Left lung (tissue), 10 donors: ENCODE data around the gene FHOD3. TPM values are rescaled to one million over a fixed set of nuclear protein-coding genes. Genes with fewer than 3 reads are reported as not detected.
A peak's percentile ranks its signal among the peaks of the same experiment; 100 is the strongest.

ENCODE experiments used
- ATAC-seq: fragments of 200-7000 bp; cut with Tn5 transposase; one replicate; pipeline ENCODE4 v1.9.1; 2020; ENCODE audit warnings: moderate library complexity
- DNase-seq, 4 donors: peaks; one replicate each; pipeline ENCODE4 v3.0.0-alpha.2; 2013 to 2020
- H3K27ac ChIP-seq, 2 donors: fragments of 200-600 bp; sonication (generic) in 1 of 2; one replicate each; pipeline versions ENCODE4 v1.5.0 to v1.8.0; 2020 to 2021
- H3K27me3 ChIP-seq, 2 donors: fragments of 200-600 bp; sonication (generic) in 1 of 2; one replicate each; pipeline versions ENCODE4 v1.5.0 to v1.8.0; 2020 to 2021
- H3K36me3 ChIP-seq, 2 donors: fragments of 200-600 bp; sonication (generic) in 1 of 2; one replicate each; pipeline versions ENCODE4 v1.5.0 to v1.8.0; 2020 to 2021
- H3K4me1 ChIP-seq, 2 donors: fragments of 200-600 bp; one replicate each; pipeline ENCODE4 v1.8.0; 2021
- H3K4me3 ChIP-seq, 2 donors: fragments of 200-600 bp; sonication (generic) in 1 of 2; one replicate each; pipeline versions ENCODE4 v1.5.0 to v1.8.0; 2020 to 2021; ENCODE audit warnings: mild to moderate bottlenecking in 1 of 2
- H3K9me3 ChIP-seq, 2 donors: fragments of 200-600 bp; sonication (generic) in 1 of 2; one replicate each; pipeline versions ENCODE4 v1.5.0 to v1.8.0; 2020 to 2021
- CTCF ChIP-seq, 2 donors: fragments of 200-600 bp; sonication (generic) in 1 of 2; IDR thresholded peaks; one replicate each; pipeline versions ENCODE4 v1.5.0 to v1.8.0; 2021; ENCODE audit warnings: antibody characterized with exemption in 2 of 2
- intact Hi-C, 2 donors: fragments of 100-400 bp; cut with DNase I; formaldehyde crosslinking; loops; one replicate each; pipeline versions ENCODE4 v1.11.2 to v1.14.2; 2022
- polyA plus RNA-seq, 6 donors: library from polyadenylated mRNA; unstranded; fragments of 120-200 nt; gene quantifications; one replicate each; pipeline ENCODE4 v1.2.1, GENCODE V29; 2013; ENCODE audit not compliant: insufficient read length in 6 of 6
- total RNA-seq, 2 donors: library from RNA; stranded (reverse); fragmentation: NEBNext Ultra II Directional; extraction: Animal tissue kit (Norgen Biotek cat#: 25700); gene quantifications; one replicate each; pipeline ENCODE4 v1.2.1, GENCODE V29; 2021
- donor health status: DM: no; HTN: yes; CAD: no.
- donor health status: DM: no; HTN: no; CAD: no.

The FHOD3 gene
- total and polyA plus RNA-seq, 8 donors = 0.55 to 2.9 (median 1.5) TPM

- Histone ChIP-seq H3K4me3 (no peak overlapping the region), H3K27ac (no peak overlapping the region), H3K27me3 (no peaks in the 10 kb centered on the region), H3K9me3 (no peaks in the 10 kb centered on the region), H3K4me1 (no peaks in the 10 kb centered on the region), H3K36me3 (no peaks in the 10 kb centered on the region)
- no peak for ATAC-seq
- no peak for DNase-seq
- intact Hi-C loops = no loop called here
- no peak for TF ChIP-seq CTCF (IDR thresholded peaks at IDR 0.05)
These were observed 138.9 kb downstream of the FHOD3 start for GRCh38 chr18:36436387-36436786.

DNA sequence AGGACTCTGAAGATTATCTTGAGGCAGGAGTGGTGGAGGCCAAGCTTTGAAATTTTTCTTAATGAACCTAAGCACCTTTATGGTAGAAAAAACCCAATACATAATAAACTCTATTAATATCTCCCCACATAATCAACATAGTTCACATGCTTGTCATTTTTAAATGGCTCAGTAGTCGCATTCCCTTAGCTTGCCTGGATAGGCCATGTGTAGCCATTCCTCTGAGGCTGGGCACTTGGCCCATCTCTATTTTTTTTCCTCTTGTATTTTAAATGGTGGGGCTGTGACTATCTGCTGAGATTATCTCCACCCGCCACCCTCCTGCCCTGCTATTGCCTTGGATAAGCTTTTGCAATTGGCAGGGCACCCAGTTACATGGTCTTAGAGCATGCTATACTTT lies 143.1 kb downstream of the FHOD3 start:
- intact Hi-C loops = no loop called here
- no peak overlapping the region for H3K27ac ChIP-seq
- no peaks in the 10 kb centered on the region for H3K36me3 ChIP-seq

DNA sequence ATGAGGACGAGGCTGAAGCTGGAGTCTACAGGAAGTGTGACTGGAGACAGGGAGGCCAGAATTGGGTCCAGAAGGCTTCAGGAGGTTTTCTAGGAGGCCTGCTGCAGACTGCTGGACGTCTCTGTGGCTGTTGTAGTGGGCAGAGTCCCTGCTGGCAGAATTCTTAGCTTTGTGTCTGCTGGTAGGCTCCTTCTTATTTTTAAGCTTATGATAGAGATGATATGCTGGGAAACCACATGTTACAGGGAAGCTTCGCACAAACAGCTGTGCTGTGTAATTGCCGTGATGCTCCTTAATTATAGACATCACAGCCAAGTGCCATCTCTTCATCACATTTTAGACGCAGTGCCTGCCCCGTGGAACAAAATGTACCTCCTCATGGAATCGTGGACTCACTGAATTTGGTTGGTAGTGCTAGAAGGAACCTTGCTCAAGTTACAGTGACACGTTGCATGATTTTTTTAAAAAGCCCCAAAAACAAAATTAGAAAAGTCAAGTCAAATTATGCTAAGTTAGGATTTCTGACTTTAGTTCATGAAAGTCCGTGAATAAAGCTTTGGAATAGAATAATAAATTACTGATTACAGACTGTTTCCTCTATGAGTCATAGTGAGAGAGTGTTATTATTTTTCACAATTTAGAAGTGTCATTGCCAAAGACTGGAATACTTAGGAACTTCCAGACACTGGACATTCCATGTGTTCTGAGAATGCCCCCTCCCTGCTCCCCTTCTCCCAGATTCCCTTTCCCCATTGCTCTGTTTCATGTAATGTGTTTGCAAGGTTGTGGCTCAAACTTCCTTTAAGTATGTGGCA lies 144.1 kb downstream of the FHOD3 start:
- TF ChIP-seq CTCF (IDR thresholded peaks at IDR 0.05) = no peak
- Histone ChIP-seq H3K36me3 (no peaks in the 10 kb centered on the region), H3K27me3 (no peaks in the 10 kb centered on the region), H3K4me3 (no peak overlapping the region), H3K9me3 (no peaks in the 10 kb centered on the region), H3K4me1 (no peaks in the 10 kb centered on the region), H3K27ac (peak overlapping the region in 1 of 2 donors; percentile 69)
- ATAC-seq = peak; percentile 71
- DNase-seq = no peak
- intact Hi-C loops = no loop called here

More for the DNA sequence above, 143.1 kb downstream of the FHOD3 start:
- no peaks in the 10 kb centered on the region for H3K4me1 ChIP-seq
- no peaks in the 10 kb centered on the region for H3K27me3 ChIP-seq
- DNase-seq (no peak), ATAC-seq (no peak)
- no peak for TF ChIP-seq CTCF (IDR thresholded peaks at IDR 0.05)
- no peaks in the 10 kb centered on the region for H3K9me3 ChIP-seq
- no peak overlapping the region for H3K4me3 ChIP-seq

- no peaks in the 10 kb centered on the region for H3K36me3 ChIP-seq
- intact Hi-C loops = no loop called here
- no peak overlapping the region for H3K4me3 ChIP-seq
- no peak overlapping the region for H3K27ac ChIP-seq
- TF ChIP-seq CTCF (IDR thresholded peaks at IDR 0.05) = no peak
- no peaks in the 10 kb centered on the region for H3K9me3 ChIP-seq
- no peak for DNase-seq
- no peaks in the 10 kb centered on the region for H3K27me3 ChIP-seq
- no peaks in the 10 kb centered on the region for H3K4me1 ChIP-seq
- ATAC-seq = no peak
These were observed 145.2 kb downstream of the FHOD3 start for GRCh38 chr18:36442717-36443116.

DNA sequence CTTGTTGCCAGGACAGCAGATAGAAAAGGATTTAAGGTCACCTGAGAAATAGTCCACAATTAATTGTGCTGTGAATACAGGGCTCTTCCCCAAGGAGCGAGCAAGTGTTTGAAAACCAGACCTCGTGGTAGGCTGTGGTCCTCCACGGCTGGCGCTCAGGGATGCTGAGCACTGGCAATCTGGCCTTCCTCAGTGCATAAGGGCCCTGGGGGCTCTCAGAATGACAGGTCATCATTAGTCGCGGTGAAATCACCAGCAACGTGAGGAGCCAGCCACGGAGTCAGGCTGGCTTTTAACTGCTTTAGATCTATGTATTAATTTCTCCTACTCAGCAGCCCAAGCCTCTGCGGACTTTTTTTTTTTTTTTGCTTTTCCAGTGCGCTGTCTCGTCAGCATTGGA lies 148.5 kb downstream of the FHOD3 start:
- no peak for TF ChIP-seq CTCF (IDR thresholded peaks at IDR 0.05)
- intact Hi-C loops = no loop called here
- H3K27ac ChIP-seq = no peak overlapping the region
- H3K4me1 ChIP-seq = no peaks in the 10 kb centered on the region
- ATAC-seq (no peak), DNase-seq (no peak)
- no peaks in the 10 kb centered on the region for H3K27me3 ChIP-seq
- H3K9me3 ChIP-seq = no peaks in the 10 kb centered on the region
- no peak overlapping the region for H3K4me3 ChIP-seq
- H3K36me3 ChIP-seq = no peaks in the 10 kb centered on the region
